K562 (cell line): ENCODE data around the gene CTSF. TPM values are rescaled to one million over a fixed set of nuclear protein-coding genes. Genes with fewer than 3 reads are reported as not detected.

Experiments used
- ARID1B ChIP-seq: fragments of 450-650 bp; IDR thresholded peaks from 2 replicates; pipeline ENCODE4 v1.6.1; 2016; ENCODE audit warnings: antibody characterized with exemption, mild to moderate bottlenecking, inconsistent platforms
- ATF4 ChIP-seq: fragments of 450-650 bp; formaldehyde crosslinking; IDR thresholded peaks from 2 replicates; pipeline ENCODE4 v1.4.0; 2022; ENCODE audit warnings: mild to moderate bottlenecking, moderate library complexity
- C11orf30 ChIP-seq: fragments of 450-650 bp; IDR thresholded peaks from 2 replicates; pipeline ENCODE4 v1.6.1; 2016; ENCODE audit warnings: low read depth, mild to moderate bottlenecking
- ELF1 ChIP-seq: fragments of 200-800 bp; sonication (Bioruptor generic); IDR thresholded peaks from 2 replicates; pipeline ENCODE4 v1.6.1; 2016; ENCODE audit warnings: missing genetic modification characterization, missing compliant biosample characterization
- FOXK1 ChIP-seq: sonication (generic); formaldehyde crosslinking; IDR thresholded peaks from 2 replicates; pipeline ENCODE4 v1.8.0; 2022; ENCODE audit warnings: missing genetic modification reagents, mild to moderate bottlenecking, borderline replicate concordance
- JUN ChIP-seq, 2 experiments: sonication (generic) in 1 of 2; formaldehyde crosslinking in 1 of 2; IDR thresholded peaks; 2 replicates each; pipeline versions ENCODE4 v1.6.1 to v1.8.0; 2012 to 2022; ENCODE audit warnings: borderline replicate concordance in 2 of 2, mild to moderate bottlenecking in 2 of 2, improper control_type of control experiment in 1 of 2, low read depth in 1 of 2, low read length in 1 of 2, missing genetic modification reagents in 1 of 2
- L3MBTL2 ChIP-seq: fragments of 450-650 bp; IDR thresholded peaks from 2 replicates; pipeline ENCODE4 v1.6.1; 2016; ENCODE audit warnings: mild to moderate bottlenecking, moderate library complexity
- MCM7 ChIP-seq, 2 experiments: fragments of 450-650 bp; IDR thresholded peaks; 2 replicates each; pipeline ENCODE4 v1.6.1; 2016 to 2018
- MECOM ChIP-seq: fragments of 250-450 bp; sonication (Bioruptor Pico); IDR thresholded peaks from 2 replicates; pipeline ENCODE4 v1.8.0; 2022; ENCODE audit warnings: inconsistent platforms
- NFXL1 ChIP-seq: fragments of 450-650 bp; formaldehyde crosslinking; IDR thresholded peaks from 2 replicates; pipeline ENCODE4 v1.4.0; 2021; ENCODE audit warnings: mild to moderate bottlenecking
- NR1H2 ChIP-seq: sonication (generic); formaldehyde crosslinking; IDR thresholded peaks from 2 replicates; pipeline ENCODE4 v1.4.0; 2020; ENCODE audit warnings: mild to moderate bottlenecking, missing genetic modification reagents
- PHF21A ChIP-seq: fragments of 450-650 bp; IDR thresholded peaks from 2 replicates; pipeline ENCODE4 v1.6.1; 2017; ENCODE audit warnings: low read depth, borderline replicate concordance
- PHTF2 ChIP-seq: fragments of 250-450 bp; sonication (Bioruptor Pico); IDR thresholded peaks from 2 replicates; pipeline ENCODE4 v1.5.0; 2021; ENCODE audit warnings: mild to moderate bottlenecking
- PREB ChIP-seq: sonication (generic); formaldehyde crosslinking; IDR thresholded peaks from 2 replicates; pipeline ENCODE4 v1.8.1; 2023; ENCODE audit warnings: mild to moderate bottlenecking, missing genetic modification reagents
- PRPF4 ChIP-seq: fragments of 200-400 bp; formaldehyde crosslinking; IDR thresholded peaks from one replicate; pipeline ENCODE4 v1.6.1; 2017; ENCODE audit warnings: low read length, low read depth, mild to moderate bottlenecking; ENCODE audit not compliant: insufficient read depth, poor library complexity, severe bottlenecking
- RBM15 ChIP-seq: fragments of 200-400 bp; formaldehyde crosslinking; IDR thresholded peaks from 2 replicates; pipeline ENCODE4 v1.6.1; 2018; ENCODE audit warnings: mild to moderate bottlenecking, low read length, moderate library complexity; ENCODE audit not compliant: insufficient read depth
- RUNX1 ChIP-seq: sonication (generic); IDR thresholded peaks from 2 replicates; pipeline ENCODE4 v1.6.1; 2016; ENCODE audit warnings: antibody characterized with exemption, low read depth
- SMAD2 ChIP-seq: fragments of 150-350 bp; IDR thresholded peaks from 2 replicates; pipeline ENCODE4 v1.6.1; 2014; ENCODE audit warnings: low read depth, mild to moderate bottlenecking, low read length
- SOX6 ChIP-seq: fragments of 450-650 bp; IDR thresholded peaks from 2 replicates; pipeline ENCODE4 v1.6.1; 2014; ENCODE audit warnings: mild to moderate bottlenecking
- SRSF3 ChIP-seq: fragments of 200-400 bp; formaldehyde crosslinking; IDR thresholded peaks from 2 replicates; pipeline ENCODE4 v1.6.1; 2016; ENCODE audit warnings: mild to moderate bottlenecking, low read length, moderate library complexity; ENCODE audit not compliant: insufficient read depth
- TCF3 ChIP-seq: sonication (generic); formaldehyde crosslinking; IDR thresholded peaks from 2 replicates; pipeline ENCODE4 v1.4.0; 2020; ENCODE audit warnings: mild to moderate bottlenecking, missing genetic modification reagents
- TSC22D4 ChIP-seq: fragments of 450-650 bp; IDR thresholded peaks from 2 replicates; pipeline ENCODE4 v1.6.1; 2016; ENCODE audit warnings: missing genetic modification characterization, missing biosample characterization, control low read depth
- ZNF445 ChIP-seq: fragments of 250-450 bp; sonication (Bioruptor Pico); IDR thresholded peaks from 2 replicates; pipeline ENCODE4 v1.4.0; 2020; ENCODE audit warnings: low read depth, mild to moderate bottlenecking, moderate library complexity
- ZNF512 ChIP-seq: IDR thresholded peaks from 2 replicates; pipeline ENCODE4 v1.6.1; 2016; ENCODE audit warnings: missing genetic modification characterization, missing compliant biosample characterization
- ZNF644 ChIP-seq: fragments of 200-800 bp; sonication (Bioruptor generic); IDR thresholded peaks from 2 replicates; pipeline ENCODE4 v1.6.1; 2016; ENCODE audit warnings: low read depth, missing genetic modification characterization, missing compliant biosample characterization
- ZNF668 ChIP-seq: fragments of 250-450 bp; sonication (Bioruptor Pico); IDR thresholded peaks from 2 replicates; pipeline ENCODE4 v1.8.0; 2022; ENCODE audit warnings: mild to moderate bottlenecking, inconsistent platforms
- ZNF76 ChIP-seq: fragments of 250-450 bp; sonication (Bioruptor Pico); IDR thresholded peaks from 2 replicates; pipeline ENCODE4 v1.4.0; 2020; ENCODE audit warnings: mild to moderate bottlenecking, moderate library complexity, borderline replicate concordance
- ZNF785 ChIP-seq: fragments of 250-450 bp; sonication (Bioruptor Pico); IDR thresholded peaks from 2 replicates; pipeline ENCODE4 v1.4.0; 2020; ENCODE audit warnings: mild to moderate bottlenecking
- polyA plus RNA-seq, 8 experiments: library from polyadenylated mRNA; depleted of rRNA in 4 of 8; stranded (reverse) in 5 of 8; unstranded in 3 of 8; fragments of >200 nt; fragmentation: Nextera tagmentation in 2 of 8; fragmentation: Illumina TruSeq in 1 of 8; extraction: Ambion mirVana in 2 of 8; extraction: Trizol in 1 of 8; gene quantifications; 2 replicates each; pipeline versions ENCODE4 v1.2.1 to v1.2.3, GENCODE V29; 2011 to 2014; ENCODE audit warnings: inconsistent platforms in 1 of 8, missing spikeins in 1 of 8
- total RNA-seq, 7 experiments: library from RNA; depleted of rRNA in 6 of 7; stranded (reverse); fragments of >200 nt in 6 of 7; fragmentation: Illumina TruSeq in 2 of 7; extraction: Trizol in 2 of 7; gene quantifications; 2 replicates each; pipeline versions ENCODE4 v1.2.1 to v1.2.3, GENCODE V29; 2011 to 2021; ENCODE audit warnings: low replicate concordance in 1 of 7

Gene CTSF
- total and polyA plus RNA-seq, 9 of the 15 experiments (the other 6 are each of a cell fraction or from before 2014, with no cell fraction given), result 0.41 to 10.5 (median 3.8) TPM

- peak; percentile 98 for TF ChIP-seq FOXK1
- no peak for TF ChIP-seq MECOM (CRISPR knock-in tag)
- TF ChIP-seq ATF4 (CRISPR knock-in tag), result no peak
- TF ChIP-seq SRSF3, result no peak
- TF ChIP-seq ZNF644 (tag), result no peak
- TF ChIP-seq ZNF785 (CRISPR knock-in tag), result no peak
- no peak for TF ChIP-seq ELF1 (tag)
- no peak for TF ChIP-seq RUNX1
- no peak for TF ChIP-seq PRPF4
- no peak for TF ChIP-seq MCM7 (IDR thresholded peaks at IDR 0.05)
- no peak for TF ChIP-seq SMAD2
- TF ChIP-seq NFXL1 (CRISPR knock-in tag), result no peak
- TF ChIP-seq SOX6, result no peak
- TF ChIP-seq NR1H2, result no peak
- TF ChIP-seq ZNF445 (CRISPR knock-in tag), result no peak
- no peak for TF ChIP-seq C11orf30
- TF ChIP-seq ARID1B, result peak; percentile 28; the same call in 1 of the 2 replicates
- no peak for TF ChIP-seq TSC22D4 (tag)
- no peak for TF ChIP-seq ZNF76
- peak; percentile 37; the same call in 1 of the 2 replicates for TF ChIP-seq JUN (IDR thresholded peaks at IDR 0.05; ENCODE audit: borderline replicate concordance, low read depth, low read length)
- no peak for TF ChIP-seq JUN (CRISPR knock-in tag; IDR thresholded peaks at IDR 0.05; ENCODE audit: borderline replicate concordance)
- TF ChIP-seq ZNF512 (tag), result no peak
- TF ChIP-seq PREB (CRISPR knock-in tag), result no peak
- TF ChIP-seq L3MBTL2, result peak; percentile 99
- no peak for TF ChIP-seq PHF21A
- 0 out of 2 replicates have a peak, but pooled peaks have one; percentile 17 for TF ChIP-seq TCF3 (CRISPR knock-in tag)
- no peak for TF ChIP-seq ZNF668 (CRISPR knock-in tag)
- no peak for TF ChIP-seq PHTF2 (CRISPR knock-in tag)
- no peak for TF ChIP-seq RBM15
Measured at GRCh38 chr11:66568124-66568916, at the start of gene CTSF (continued).
